Stimulated activated CD8-positive, alpha-beta memory T cell treated with anti-CD3 and anti-CD28 coated beads, Interleukin-4, amount 100 ng/mL, for 1 hour (primary cell): ENCODE data around the gene SCYL2.
A peak's percentile ranks its signal among the peaks of the same experiment; 100 is the strongest.
"Not testable (repeated sequence)": the region's sequence is repeated elsewhere in the genome, so short reads cannot be mapped to it uniquely, and the experiment has no call there.

Source experiments
- DNase-seq, 2 donors: peaks; one replicate each; pipeline ENCODE4 v3.0.0-alpha.2; 2020; ENCODE audit warnings: low read depth in 2 of 2, low spot score in 1 of 2

The SCYL2 gene

DNA sequence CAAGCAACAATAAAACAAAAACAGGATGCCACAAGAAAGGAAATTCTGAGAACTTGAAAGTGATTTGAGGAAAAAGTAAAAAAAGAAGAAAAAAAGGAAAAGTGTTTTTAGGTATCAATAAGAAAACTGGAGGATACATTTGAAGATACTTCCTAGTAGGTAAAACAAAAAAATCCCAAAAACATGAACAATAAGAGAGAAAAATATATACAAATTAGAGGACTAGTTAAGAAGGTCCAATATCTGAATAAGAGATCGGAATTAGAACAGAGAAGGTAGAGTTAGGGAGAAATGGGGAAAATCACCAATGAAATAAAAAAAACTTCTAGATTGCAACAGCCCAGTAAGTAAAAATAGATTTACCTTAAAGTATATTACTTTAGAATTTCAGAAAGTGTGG lies 8.8 kb upstream of the SCYL2 start:
- DNase-seq = no peak

DNA sequence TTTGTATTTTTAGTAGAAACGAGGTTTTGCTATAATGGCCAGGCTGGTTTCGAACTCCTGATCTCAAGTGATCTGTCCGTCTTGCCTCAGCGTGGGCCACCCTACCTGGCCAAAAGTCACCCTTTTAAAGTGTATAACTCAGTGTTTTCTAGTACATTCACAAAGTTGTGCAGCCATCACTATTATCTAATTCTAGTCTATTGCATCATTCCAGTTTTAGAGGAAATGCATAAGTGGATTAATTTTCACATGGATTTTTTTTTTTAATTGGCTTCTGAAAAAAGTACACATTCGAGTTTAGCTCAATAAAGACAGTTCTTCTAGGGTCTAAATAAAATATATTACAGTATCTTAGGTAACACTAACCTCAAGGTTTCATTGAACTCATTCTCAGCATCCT lies 3.8 kb upstream of the SCYL2 start:
- DNase-seq = no peak

DNA sequence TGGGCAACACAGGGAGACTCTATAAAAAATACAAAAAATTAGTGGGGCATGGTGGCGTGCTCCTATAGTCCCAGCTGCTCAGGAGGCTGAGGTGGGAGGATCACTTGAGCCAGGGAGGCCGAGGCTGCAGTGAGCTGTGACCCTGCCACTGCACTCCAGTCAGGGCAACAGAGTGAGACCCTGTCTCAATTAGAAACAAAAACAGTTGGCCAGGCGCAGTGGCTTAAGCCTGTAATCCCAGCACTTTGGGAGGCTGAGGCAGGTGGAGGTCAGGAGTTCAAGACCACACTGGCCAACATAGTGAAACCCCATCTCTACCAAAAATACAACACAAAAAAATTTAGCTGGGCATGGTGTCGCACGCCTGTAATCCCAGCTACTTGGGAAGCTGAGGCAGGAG lies 1.9 kb upstream of the SCYL2 start:
- not testable (repeated sequence) for DNase-seq

DNA sequence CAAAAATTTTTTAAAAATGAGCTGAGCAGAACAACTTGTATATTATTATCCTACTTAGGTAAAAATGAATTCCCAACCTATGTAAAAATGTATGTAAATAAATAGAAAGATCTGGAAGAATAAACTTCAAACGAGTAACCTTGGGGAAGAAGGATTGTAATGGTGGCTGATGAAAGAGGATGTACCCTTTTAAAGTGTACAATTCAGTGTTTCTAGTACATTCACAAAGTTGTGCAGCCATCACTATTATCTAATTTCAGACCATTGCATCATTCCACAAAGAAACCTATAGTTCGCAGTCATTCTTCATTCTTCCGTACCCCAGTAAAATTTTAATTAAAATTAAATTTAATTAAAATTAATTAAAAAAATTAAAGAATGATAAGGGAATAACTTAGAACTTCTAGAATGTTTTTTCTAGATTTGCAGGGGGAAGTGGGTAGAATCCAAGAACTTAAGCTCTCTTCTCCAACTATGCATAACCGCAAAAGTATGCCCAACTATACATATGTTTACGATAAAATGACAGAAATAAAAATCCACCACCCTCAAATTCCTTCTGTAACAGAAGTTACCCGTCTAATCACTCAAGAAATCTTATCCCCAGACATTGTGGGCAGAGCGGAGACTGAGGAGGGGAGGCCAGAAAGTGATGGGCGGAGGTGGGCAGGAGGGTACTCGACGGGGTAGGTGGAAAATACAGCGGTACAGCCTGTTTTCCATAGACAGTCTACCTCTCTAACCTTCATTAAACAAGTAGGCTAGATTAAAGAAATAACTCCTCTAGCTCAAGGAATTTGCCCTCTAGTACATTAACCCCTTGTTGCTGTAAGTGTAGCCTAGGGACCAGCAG lies 1.0 kb upstream of the SCYL2 start:
- no peak for DNase-seq

DNA sequence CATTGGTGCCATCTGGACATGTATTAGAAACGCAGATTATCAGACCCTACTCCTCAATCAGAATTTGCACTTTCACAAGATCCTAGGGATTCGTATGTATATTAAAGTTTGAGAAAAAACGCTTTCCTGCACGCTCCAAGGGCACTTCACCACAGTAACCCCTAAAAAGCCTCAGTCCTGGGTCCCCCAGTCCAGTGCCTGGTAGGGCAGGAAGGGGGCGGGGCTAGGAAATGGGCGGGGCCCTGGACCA lies 467 bp upstream of the SCYL2 start:
- peak; percentile 88 to 93 for DNase-seq

DNA sequence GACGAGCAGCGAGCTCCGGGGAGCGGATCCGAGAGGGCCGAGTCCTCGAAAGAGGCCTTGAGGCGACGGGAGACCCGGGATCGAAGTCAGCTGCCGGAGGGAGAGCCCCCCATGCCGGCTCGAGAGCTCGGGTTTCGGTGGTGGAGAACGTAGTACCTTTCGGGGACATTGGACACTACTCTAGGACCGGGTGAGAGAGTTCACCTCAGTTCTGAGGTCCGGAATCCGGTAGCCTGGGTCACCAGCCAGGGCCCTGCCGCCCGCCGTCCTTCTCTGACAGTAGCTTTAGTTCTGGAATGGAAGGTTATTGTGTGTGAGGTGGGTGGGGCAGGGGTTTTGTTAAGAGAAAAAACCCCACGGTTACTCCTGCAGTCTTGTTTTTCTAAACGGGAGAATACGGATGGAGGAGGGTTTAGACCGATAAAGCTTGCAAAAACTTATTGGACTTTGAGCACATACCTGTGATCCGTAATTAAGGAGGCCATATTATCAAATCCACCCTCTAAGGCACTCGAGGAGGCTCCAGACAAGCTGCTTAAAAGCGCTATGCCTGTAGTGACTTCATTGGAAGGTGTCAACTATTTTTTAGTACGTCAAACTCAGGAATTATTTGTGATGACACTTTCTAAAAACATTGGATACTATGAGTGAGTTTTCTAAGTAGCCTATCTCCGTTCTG lies 765 bp downstream of the SCYL2 start:
- no peak for DNase-seq

DNA sequence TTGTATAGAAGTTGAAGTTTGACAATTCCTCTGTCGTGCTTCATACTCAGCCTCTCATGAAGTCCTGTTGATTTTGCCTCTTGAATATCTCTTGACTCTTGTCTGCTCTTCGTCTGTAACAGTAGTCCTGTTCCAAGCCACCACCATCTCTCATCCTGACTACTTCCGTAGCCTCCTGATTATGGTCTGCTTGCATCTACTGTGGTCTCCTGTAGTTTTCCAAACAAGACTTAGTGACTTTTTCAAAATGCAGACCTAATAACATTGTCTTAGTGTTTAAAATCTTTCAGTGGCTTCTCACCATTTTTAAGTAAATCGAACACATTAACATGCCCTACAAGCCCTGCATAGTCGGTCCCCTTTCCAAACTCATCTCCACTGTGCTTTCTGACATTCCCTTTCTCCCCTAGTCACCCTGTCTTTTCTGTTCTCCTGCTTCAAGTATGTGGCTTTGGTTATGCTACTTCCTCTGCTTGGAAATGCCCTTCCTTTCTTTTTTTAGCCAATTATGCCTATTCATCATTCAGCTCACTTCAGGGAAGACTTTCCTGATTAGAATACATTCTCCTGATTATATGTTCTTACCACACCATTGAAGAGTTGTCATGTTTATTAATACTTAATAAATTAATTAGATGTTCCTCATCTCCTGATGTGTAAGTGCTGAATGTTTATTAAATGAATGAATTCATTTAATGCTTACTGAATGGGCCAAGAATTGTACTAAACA lies 2.0 kb downstream of the SCYL2 start:
- DNase-seq = no peak

DNA sequence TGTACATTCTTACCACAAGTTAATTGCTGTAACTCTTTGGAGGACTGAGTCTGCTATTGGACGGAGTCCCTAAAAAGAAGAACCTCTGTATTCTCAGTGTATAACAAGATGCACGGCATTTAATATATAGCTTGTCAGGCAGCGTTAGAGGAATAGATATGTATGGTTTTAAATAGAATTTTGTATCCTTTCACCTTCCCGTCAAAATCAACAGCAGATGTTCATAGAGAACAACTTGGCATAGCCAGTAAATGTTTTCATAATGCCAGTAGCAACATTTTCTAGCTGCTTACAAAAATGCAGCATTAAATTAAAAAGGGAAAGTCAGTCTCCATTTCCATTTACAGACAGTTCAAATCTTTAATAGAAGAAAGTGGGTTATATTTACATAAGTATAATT lies 6.8 kb downstream of the SCYL2 start:
- DNase-seq = no peak

DNA sequence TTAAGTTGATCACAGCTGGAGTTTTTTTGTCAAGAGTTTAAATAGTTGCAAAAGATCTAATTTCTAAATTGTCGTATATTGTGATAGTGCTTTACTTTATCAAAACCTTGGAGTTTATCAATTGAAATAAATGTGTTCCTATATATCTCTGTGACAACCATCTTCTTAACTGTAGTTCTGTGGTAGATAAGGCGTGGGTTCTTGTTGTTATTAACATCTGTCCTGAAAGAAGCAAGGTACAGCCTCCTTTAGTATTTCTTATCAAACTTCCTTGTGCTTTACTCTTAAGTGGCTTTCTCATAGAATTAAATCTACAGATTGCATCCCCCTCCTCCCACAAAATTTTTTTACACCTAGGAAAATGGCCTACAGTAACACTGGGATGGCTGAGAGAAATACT lies 7.3 kb downstream of the SCYL2 start:
- DNase-seq = no peak

DNA sequence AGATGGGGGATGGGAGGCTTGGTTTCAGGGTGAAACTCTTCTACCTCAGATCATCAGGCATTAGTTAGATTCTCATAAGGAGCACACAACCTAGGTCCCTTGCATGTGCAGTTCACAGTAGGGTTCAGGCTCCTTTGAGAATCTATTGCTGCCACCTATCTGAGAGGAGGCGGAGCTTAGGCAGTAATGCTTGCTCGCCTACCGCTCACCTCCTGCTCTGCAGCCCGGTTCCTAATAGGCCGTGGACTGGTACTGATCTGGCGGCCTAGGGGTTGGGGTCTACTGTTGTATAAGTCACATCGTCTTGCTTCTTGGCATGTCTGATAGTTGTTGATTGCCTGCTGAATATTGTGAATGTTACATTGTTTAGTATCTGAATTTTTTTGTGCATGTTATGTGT lies 12.2 kb downstream of the SCYL2 start:
- no peak for DNase-seq

DNA sequence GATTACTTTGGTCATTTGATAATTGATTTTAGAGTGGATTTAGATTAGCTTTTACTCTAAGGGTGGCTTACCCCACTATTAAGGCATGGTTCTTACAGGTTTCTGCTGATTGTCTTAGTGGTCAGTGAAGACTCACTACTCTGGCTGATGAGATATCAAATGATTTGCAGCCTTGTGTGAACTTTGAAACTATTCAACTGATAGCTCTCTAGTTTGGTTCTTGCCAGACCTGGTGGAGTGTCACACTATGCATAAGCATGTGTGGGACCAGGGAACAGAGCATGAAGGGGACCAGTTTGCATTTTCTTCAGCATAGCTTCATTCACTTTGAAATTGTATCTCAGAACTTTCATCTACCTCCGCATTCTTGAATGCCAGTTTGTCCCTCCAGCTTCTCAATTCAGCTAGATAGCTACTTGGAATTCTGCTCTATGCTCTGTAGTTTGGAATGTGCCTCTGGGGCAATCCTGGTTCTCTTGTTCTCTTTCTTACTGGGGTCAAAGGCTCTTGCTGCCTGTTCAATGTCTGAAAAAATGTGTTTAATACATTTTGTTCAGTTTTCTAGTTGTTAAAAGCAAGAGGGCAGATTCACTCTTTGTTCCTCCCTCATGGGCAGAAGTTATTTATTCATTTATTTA lies 12.7 kb downstream of the SCYL2 start:
- DNase-seq = no peak

DNA sequence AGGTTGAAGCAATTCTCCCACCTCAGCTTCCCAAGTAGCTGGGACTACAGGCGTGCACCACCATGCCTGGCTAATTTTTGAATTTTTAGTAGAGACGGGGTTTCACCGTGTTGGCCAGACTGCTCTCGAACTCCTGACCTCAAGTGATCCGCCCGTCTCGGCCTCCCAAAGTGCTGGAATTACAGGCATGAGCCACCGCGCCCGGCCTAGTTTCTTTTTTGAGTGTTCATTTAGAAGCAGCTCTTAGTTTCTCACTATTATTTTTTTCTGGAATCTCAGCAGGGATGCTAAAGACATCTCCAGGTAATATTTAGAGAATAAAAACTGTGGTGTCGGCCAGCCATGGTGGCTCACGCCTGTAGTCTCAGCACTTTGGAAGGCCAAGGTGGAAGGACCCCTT lies 17.6 kb downstream of the SCYL2 start:
- DNase-seq = not testable (repeated sequence)

DNA sequence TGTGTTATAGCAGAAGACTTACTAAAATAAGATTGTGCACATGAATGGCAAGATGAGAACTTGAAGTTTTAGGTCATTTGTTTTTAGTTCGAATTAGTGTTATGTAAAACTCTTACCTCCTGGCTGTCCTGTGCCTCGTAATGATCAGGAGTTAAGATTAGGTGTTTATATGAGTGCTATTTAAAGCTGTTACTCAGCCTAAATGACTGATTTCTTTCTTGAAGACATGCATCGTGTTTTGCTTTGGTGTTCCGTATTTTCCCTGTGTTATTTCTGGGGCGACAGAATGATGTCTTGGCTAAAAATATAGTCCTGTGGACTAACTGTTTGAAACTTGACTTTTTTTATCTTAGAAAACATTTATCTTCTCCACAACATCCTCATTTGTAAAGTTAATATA lies 22.1 kb downstream of the SCYL2 start:
- no peak for DNase-seq

DNA sequence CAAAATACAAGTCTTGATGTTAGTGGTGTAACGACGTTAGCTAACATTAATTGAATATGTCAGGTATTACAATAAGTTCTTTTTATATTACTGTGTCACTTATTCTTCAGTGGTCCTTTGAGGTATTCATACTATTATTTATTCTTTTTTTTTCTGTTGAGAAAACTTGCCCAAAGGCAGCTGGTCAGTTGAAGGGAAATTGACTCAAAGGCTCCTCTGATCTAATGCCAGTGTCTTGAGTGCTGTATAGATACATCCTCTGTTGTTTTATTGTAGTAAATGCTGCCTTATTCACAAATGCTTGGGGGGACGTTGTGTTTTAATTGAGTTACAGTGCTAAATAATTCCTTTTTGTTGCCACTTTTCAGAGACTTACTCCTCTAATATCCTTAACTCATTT lies 23.0 kb downstream of the SCYL2 start:
- no peak for DNase-seq

DNA sequence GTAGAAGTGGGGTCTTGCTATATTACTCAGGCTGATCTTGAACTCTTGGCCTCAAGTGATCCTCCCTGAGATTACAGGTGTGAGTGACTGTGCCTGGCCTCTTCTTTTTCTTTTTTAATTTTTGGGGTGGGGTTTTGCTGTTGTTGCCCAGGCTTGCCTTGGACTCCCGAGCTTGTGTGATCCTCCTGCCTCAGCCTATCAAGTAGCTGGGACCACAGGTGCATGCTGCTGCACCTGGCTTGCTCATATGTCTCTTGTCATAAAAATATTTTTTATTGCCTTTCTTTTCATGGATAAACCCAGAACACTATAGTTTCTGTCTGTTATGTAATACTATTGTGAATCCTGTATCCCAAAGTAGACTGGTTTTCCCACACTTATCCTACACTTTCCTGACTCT lies 26.0 kb downstream of the SCYL2 start:
- DNase-seq = no peak

DNA sequence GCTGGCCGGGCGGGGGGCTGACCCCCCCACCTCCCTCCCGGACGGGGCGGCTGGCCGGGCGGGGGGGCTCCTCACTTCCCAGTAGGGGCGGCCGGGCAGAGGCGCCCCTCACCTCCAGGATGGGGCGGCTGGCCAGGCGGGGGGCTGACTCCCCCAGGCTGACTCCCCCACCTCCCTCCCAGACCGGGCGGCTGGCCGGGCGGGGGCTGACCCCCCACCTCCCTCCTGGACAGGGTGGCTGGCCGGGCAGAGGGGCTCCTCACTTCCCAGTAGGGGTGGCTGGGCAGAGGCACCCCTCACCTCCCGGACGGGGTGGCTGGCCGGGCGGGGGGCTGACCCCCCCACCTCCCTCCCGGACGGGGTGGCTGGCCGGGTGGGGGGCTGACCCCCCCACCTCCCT lies 27.4 kb downstream of the SCYL2 start:
- DNase-seq = not testable (repeated sequence)

DNA sequence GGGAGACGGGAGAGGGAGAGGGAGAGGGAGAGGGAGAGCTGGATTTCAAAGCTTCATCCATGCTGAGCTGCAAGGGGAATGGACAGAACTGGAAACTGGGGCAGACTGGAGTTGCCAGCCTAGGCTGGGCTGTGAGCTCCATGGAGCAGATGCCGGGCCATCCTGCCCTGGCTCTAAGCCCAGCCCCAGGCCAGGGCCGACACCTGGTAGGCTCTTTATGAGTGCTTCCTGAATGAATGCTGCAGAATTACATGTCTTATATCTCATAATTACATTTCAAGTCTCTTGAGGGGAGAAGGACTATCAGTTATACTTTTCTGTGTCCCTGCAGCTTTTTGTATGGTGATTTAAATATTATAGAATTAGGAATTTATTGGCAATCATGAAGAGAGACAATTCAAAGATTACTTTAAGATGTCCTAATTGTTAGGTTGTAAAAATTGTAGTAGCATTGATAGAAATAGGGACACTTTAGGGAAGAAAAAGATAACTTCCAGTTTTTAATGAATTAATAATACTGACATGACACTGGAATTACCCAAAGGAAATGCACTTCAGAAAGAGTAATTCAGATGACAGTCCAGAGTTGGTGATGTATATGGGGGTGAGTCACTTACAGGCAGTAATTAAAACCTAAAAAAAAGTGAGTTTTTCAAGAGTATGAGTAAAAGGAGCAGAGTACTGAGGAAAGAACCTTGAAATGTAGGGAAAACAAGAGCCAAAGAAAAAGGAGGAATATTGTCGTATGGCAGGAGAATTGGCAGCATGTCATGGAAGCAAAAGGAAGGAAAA lies 29.0 kb downstream of the SCYL2 start:
- no peak for DNase-seq

DNA sequence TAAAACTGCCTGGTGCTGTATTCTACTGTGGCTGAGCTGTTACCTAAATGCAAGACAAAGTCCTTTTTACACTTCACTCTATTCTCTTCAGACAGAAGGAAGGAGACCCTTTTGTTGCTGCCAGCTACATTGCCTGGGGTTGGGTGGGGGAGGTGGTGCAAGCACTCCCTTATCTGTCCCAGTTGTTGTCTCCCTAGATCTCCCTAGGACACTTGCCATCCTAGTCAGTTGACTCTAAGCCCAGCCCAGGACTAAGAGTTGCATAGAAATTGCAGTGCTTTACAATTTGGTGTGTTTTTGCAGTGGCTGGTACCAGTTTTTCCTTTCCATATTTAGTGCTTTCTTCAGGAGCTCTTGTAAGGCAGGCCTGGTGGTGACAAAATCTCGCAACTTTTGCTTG lies 35.1 kb downstream of the SCYL2 start:
- DNase-seq = no peak

DNA sequence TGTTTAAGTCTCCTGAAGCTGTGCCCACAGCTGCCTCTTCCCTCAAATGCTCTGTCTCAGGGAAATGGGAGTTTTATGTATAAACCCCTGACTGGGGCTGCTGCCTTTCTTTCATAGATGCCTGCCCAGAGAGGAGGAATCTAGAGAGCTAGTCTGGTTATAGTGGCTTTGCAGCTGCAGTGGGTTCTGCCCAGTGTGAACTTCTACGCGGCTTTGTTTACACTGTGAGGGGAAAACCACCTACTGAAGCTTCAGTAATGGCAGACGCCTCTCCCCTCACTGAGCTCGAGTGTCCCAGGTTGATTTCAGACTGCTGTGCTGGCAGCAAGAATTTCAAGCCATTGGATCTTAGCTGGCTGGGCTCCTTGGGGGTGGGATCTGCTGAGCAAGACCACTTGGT lies 36.9 kb downstream of the SCYL2 start:
- DNase-seq = no peak

DNA sequence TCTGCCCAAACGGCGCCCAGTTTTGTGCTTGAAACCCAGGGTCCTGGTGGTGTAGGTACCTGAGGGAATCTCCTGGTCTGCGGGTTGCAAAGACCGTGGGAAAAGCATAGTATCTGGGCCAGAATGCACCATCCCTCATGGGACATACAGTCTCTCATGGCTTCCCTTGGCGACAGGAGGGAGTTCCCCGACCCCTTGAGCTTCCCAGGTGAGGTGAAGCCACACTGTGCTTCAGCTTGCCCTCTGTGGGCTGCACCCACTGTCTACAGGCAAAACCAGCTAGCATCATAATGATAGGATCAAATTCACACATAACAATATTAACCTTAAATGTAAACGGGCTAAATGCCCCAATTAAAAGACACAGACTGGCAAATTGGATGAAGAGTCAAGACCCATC lies 37.4 kb downstream of the SCYL2 start:
- DNase-seq = not testable (repeated sequence)

DNA sequence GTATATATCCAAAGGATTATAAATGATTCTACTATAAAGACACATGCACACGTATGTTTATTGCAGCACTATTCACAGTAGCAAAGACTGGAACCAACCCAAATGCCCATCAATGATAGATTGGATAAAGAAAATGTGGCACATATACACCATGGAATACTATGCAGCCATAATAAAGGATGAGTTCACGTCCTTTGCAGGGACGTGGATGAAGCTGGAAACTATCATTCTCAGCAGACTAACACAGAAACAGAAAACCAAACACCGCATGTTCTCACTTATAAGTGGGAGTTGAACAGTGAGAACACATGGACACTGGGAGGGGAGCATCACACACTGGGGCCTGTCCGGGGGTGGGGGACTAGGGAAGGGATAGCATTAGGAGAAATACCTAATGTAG lies 41.2 kb downstream of the SCYL2 start:
- not testable (repeated sequence) for DNase-seq
